ENCODE measurements around the gene GHR. TPM values are rescaled to one million over a fixed set of nuclear protein-coding genes. Genes with fewer than 3 reads are reported as not detected.

GHR gene
- total and polyA plus RNA-seq, 2 donors from 2014 or later = 3.7 to 6.5 TPM

DNA sequence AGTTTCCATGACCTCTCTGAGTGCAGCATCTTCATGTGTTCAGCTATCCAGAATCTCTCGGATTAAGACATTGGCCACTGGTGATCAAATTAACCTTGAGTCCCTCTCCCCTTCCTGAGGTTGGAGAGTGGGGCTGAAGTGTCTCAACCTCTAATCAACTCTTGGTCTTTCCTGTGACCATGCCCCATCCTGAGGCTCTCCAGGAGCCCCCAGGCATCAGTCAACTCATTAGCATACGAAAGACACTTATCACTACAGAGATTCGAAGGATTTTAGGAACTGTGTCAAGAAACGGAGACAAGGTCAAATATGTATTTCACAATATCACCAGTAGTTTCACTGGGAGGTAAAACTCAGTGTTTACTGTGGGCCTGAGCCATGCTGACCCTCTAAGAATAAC, 203.2 kb downstream of the GHR start:
- Histone ChIP-seq H3K9me3 (ENCODE audit: control insufficient read depth in 2 of 3, insufficient read depth in 1 of 3, low read length in 3 of 3) (no peaks in the 10 kb centered on the region), H3K36me3 (ENCODE audit: control insufficient read depth in 2 of 3, insufficient read depth in 3 of 3, low read length in 3 of 3) (no peaks in the 10 kb centered on the region), H3K27ac (ENCODE audit: low read depth in 2 of 2, low read length in 2 of 2) (no peak overlapping the region), H3K4me3 (ENCODE audit: low read length in 3 of 3) (no peak overlapping the region), H3K4me1 (ENCODE audit: control insufficient read depth in 2 of 3, insufficient read depth in 2 of 3, low read depth in 1 of 3, low read length in 3 of 3) (peaks cover 0 to 2% (median 0%) of the 10 kb centered on the region in 3 donors), H3K27me3 (ENCODE audit: control insufficient read depth, insufficient read depth, low read length) (no peaks in the 10 kb centered on the region), H3K9ac (ENCODE audit: low read length in 3 of 3) (no peak overlapping the region)
- DNase-seq = no peak
- intact Hi-C loops (cut with DNase I) = no loop called here
- no peak for FAIRE-seq
- TF ChIP-seq, protein P1, sequence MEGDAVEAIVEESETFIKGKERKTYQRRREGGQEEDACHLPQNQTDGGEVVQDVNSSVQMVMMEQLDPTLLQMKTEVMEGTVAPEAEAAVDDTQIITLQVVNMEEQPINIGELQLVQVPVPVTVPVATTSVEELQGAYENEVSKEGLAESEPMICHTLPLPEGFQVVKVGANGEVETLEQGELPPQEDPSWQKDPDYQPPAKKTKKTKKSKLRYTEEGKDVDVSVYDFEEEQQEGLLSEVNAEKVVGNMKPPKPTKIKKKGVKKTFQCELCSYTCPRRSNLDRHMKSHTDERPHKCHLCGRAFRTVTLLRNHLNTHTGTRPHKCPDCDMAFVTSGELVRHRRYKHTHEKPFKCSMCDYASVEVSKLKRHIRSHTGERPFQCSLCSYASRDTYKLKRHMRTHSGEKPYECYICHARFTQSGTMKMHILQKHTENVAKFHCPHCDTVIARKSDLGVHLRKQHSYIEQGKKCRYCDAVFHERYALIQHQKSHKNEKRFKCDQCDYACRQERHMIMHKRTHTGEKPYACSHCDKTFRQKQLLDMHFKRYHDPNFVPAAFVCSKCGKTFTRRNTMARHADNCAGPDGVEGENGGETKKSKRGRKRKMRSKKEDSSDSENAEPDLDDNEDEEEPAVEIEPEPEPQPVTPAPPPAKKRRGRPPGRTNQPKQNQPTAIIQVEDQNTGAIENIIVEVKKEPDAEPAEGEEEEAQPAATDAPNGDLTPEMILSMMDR (IDR thresholded peaks at IDR 0.05; ENCODE audit: borderline replicate concordance, extremely low read depth, insufficient read depth) = no peak

DNA sequence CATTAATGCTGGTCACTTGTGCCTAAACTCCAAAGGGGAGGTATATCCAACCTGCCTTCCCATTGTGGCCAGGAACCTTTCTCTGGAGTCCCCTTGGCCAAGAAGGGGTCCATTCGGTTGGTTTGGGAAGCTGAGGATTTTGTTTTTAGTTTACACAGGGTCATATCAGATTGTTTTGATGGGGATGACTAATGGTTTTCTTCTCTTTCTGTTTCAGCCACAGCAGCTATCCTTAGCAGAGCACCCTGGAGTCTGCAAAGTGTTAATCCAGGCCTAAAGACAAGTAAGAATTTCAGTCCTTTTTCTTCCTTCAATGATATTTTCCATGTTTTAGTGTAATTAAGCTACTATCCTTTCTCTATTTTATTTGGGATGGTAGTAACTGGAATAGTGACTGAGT, 205.6 kb downstream of the GHR start:
- intact Hi-C loops (cut with DNase I) = no loop called here
- no peak overlapping the region for H3K9ac ChIP-seq (ENCODE audit: low read length in 3 of 3)
- no peak overlapping the region for H3K4me3 ChIP-seq (ENCODE audit: low read length in 3 of 3)
- TF ChIP-seq, protein P1 (IDR thresholded peaks at IDR 0.05; ENCODE audit: borderline replicate concordance, extremely low read depth, insufficient read depth) = no peak
- H3K4me1 ChIP-seq (ENCODE audit: control insufficient read depth in 2 of 3, insufficient read depth in 2 of 3, low read depth in 1 of 3, low read length in 3 of 3) = no peaks in the 10 kb centered on the region
- H3K36me3 ChIP-seq (ENCODE audit: control insufficient read depth in 2 of 3, insufficient read depth in 3 of 3, low read length in 3 of 3) = no peaks in the 10 kb centered on the region
- no peaks in the 10 kb centered on the region for H3K27me3 ChIP-seq (ENCODE audit: control insufficient read depth, insufficient read depth, low read length)
- H3K9me3 ChIP-seq (ENCODE audit: control insufficient read depth in 2 of 3, insufficient read depth in 1 of 3, low read length in 3 of 3) = no peaks in the 10 kb centered on the region
- H3K27ac ChIP-seq (ENCODE audit: low read depth in 2 of 2, low read length in 2 of 2) = no peak overlapping the region
- DNase-seq (no peak), FAIRE-seq (no peak)

DNA sequence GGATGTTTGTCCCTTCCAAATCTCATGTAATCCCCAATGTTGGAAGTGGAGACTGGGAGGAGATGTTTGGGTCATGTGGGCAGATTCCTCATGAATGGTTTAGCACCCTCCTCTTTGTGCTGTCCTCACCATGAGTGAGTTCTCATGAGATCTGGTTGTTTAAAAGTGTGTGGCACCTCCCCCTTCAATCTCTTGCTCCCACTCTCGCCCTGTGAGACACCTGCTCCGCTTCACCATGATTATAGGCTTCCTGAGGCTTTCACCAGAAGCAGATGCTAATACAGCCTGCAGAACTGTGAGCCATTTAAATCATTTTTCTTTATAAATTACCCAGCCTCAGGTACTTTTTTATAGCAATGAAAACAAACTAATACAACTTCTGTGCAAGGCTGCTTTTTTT, 206.0 kb downstream of the GHR start:
- FAIRE-seq = no peak
- Histone ChIP-seq H3K27ac (ENCODE audit: low read depth in 2 of 2, low read length in 2 of 2) (no peak overlapping the region), H3K9ac (ENCODE audit: low read length in 3 of 3) (no peak overlapping the region), H3K9me3 (ENCODE audit: control insufficient read depth in 2 of 3, insufficient read depth in 1 of 3, low read length in 3 of 3) (no peaks in the 10 kb centered on the region), H3K27me3 (ENCODE audit: control insufficient read depth, insufficient read depth, low read length) (no peaks in the 10 kb centered on the region), H3K4me1 (ENCODE audit: control insufficient read depth in 2 of 3, insufficient read depth in 2 of 3, low read depth in 1 of 3, low read length in 3 of 3) (no peaks in the 10 kb centered on the region), H3K4me3 (ENCODE audit: low read length in 3 of 3) (no peak overlapping the region), H3K36me3 (ENCODE audit: control insufficient read depth in 2 of 3, insufficient read depth in 3 of 3, low read length in 3 of 3) (no peaks in the 10 kb centered on the region)
- TF ChIP-seq, protein P1 (IDR thresholded peaks at IDR 0.05; ENCODE audit: borderline replicate concordance, extremely low read depth, insufficient read depth) = no peak
- intact Hi-C loops (cut with DNase I) = no loop called here
- DNase-seq = no peak

DNA sequence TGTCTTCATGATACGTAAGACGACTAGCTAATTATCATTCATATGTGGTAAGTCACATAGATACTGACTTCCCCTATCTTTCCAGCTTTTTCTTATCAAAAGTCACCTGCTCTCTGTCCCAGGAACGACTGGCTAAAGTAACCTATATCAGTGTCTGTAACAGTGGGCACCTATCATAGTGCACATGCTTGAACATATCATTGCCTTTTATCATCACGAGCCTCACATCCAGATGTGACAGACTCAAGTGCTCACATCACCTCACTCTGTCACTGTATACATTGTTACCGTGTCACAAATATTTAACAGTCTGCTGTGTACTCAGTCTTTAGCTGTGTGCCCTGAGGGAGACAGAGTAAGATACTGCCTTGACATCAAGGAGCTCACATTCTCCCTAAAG, 208.0 kb downstream of the GHR start:
- no peak overlapping the region for H3K9ac ChIP-seq (ENCODE audit: low read length in 3 of 3)
- H3K4me3 ChIP-seq (ENCODE audit: low read length in 3 of 3) = no peak overlapping the region
- no peaks in the 10 kb centered on the region for H3K36me3 ChIP-seq (ENCODE audit: control insufficient read depth in 2 of 3, insufficient read depth in 3 of 3, low read length in 3 of 3)
- no peaks in the 10 kb centered on the region for H3K9me3 ChIP-seq (ENCODE audit: control insufficient read depth in 2 of 3, insufficient read depth in 1 of 3, low read length in 3 of 3)
- intact Hi-C loops (cut with DNase I) = no loop called here
- TF ChIP-seq, protein P1 (IDR thresholded peaks at IDR 0.05; ENCODE audit: borderline replicate concordance, extremely low read depth, insufficient read depth) = no peak
- FAIRE-seq = no peak
- H3K27ac ChIP-seq (ENCODE audit: low read depth in 2 of 2, low read length in 2 of 2) = no peak overlapping the region
- no peaks in the 10 kb centered on the region for H3K27me3 ChIP-seq (ENCODE audit: control insufficient read depth, insufficient read depth, low read length)
- DNase-seq = no peak
- H3K4me1 ChIP-seq (ENCODE audit: control insufficient read depth in 2 of 3, insufficient read depth in 2 of 3, low read depth in 1 of 3, low read length in 3 of 3) = no peaks in the 10 kb centered on the region
